Chondrocyte (in vitro differentiated cells): ENCODE measurements around the gene ZNF8. TPM values are rescaled to one million over a fixed set of nuclear protein-coding genes. Genes with fewer than 3 reads are reported as not detected.

Experiments used
- DNase-seq: peaks from one replicate; pipeline ENCODE4 v3.0.0; 2021; ENCODE audit warnings: mixed read lengths, low spot score
- H3K27ac Mint-ChIP-seq: one replicate; pipeline ENCODE4 v1.8.0; 2021; ENCODE audit warnings: mild to moderate bottlenecking, moderate library complexity, mixed read lengths; ENCODE audit not compliant: unreplicated experiment
- H3K27me3 Mint-ChIP-seq: 2 replicates; pipeline ENCODE4 v1.8.0; 2021; ENCODE audit warnings: low read depth, mixed read lengths
- H3K36me3 Mint-ChIP-seq: 2 replicates; pipeline ENCODE4 v1.8.0; 2021; ENCODE audit warnings: low read depth, mixed read lengths
- H3K4me1 Mint-ChIP-seq: 2 replicates; pipeline ENCODE4 v1.8.0; 2021; ENCODE audit warnings: low read depth, mild to moderate bottlenecking, mixed read lengths
- H3K4me3 Mint-ChIP-seq: one replicate; pipeline ENCODE4 v1.8.0; 2021; ENCODE audit warnings: mild to moderate bottlenecking, moderate library complexity, mixed read lengths; ENCODE audit not compliant: unreplicated experiment
- H3K9me3 Mint-ChIP-seq: 2 replicates; pipeline ENCODE4 v1.8.0; 2021; ENCODE audit warnings: low read depth, mixed read lengths
- total RNA-seq: library from RNA; stranded (reverse); gene quantifications from 3 replicates; pipeline ENCODE4 v1.2.1, GENCODE V29; 2021
- TF ChIP-seq, protein P1 (sequence below): fragments of 200-600 bp; sonication (generic); IDR thresholded peaks from 2 replicates; pipeline ENCODE4 v1.5.0; 2021; ENCODE audit warnings: antibody characterized with exemption, mild to moderate bottlenecking, moderate library complexity

ZNF8 gene
- total RNA-seq, 1 donor from 2014 or later = 8.1 TPM

DNA sequence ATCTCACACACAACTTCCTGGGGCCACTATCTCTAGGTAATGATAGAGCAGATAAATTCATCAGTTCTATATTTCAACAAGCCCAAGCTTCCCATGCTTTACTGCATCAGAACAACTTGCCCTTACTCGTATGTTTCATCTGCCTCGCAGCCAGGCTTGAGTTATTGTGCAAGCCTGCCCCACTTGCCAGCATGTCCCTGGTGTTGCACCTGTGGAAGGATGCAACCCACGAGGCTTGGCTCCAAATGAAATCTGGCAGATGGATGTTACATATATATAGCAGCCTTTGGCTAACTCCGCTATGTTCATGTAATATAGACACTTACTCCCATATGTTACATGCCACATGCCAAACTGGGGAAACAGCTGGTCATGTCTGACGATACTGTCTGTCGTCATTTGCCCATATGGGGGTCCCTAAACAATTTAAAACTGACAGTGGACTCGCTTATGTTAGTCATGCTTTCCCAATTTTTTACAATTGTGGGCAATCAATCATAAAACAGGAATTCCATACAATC is 32.6 kb downstream of the ZNF8 start:
- peaks cover 36% of the 10 kb centered on the region for H3K36me3 Mint-ChIP-seq
- H3K4me1 Mint-ChIP-seq = peaks cover 9% of the 10 kb centered on the region
- no peak for DNase-seq
- no peaks in the 10 kb centered on the region for H3K27me3 Mint-ChIP-seq
- TF ChIP-seq, protein P1, sequence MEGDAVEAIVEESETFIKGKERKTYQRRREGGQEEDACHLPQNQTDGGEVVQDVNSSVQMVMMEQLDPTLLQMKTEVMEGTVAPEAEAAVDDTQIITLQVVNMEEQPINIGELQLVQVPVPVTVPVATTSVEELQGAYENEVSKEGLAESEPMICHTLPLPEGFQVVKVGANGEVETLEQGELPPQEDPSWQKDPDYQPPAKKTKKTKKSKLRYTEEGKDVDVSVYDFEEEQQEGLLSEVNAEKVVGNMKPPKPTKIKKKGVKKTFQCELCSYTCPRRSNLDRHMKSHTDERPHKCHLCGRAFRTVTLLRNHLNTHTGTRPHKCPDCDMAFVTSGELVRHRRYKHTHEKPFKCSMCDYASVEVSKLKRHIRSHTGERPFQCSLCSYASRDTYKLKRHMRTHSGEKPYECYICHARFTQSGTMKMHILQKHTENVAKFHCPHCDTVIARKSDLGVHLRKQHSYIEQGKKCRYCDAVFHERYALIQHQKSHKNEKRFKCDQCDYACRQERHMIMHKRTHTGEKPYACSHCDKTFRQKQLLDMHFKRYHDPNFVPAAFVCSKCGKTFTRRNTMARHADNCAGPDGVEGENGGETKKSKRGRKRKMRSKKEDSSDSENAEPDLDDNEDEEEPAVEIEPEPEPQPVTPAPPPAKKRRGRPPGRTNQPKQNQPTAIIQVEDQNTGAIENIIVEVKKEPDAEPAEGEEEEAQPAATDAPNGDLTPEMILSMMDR = no peak
- H3K27ac Mint-ChIP-seq = no peak overlapping the region
- no peak overlapping the region for H3K4me3 Mint-ChIP-seq
- H3K9me3 Mint-ChIP-seq = no peaks in the 10 kb centered on the region

DNA sequence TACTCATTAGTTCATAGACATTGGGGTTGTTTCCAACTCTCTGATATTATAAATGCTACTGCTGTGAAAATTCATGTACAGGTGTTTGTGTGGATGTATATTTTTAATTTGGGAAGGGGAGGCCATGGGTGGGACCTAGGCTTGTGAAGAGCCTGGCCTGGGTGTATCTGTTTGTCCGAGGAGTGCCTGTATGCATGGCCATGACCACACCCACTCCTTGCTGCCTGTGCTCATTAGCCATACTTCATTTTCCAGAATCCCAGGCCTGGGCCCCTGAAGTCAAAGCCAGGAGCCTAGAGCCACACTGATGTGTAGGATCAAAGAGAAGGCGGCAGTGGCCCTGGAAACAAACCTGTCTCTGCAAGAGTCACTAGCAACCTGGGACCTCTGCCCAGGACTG is 36.8 kb downstream of the ZNF8 start:
- Mint-ChIP-seq H3K27me3 (no peaks in the 10 kb centered on the region), H3K4me1 (no peaks in the 10 kb centered on the region), H3K36me3 (peaks cover 25% of the 10 kb centered on the region), H3K4me3 (no peak overlapping the region), H3K27ac (no peak overlapping the region), H3K9me3 (no peaks in the 10 kb centered on the region)
- TF ChIP-seq, protein P1 = no peak
- DNase-seq = no peak

DNA sequence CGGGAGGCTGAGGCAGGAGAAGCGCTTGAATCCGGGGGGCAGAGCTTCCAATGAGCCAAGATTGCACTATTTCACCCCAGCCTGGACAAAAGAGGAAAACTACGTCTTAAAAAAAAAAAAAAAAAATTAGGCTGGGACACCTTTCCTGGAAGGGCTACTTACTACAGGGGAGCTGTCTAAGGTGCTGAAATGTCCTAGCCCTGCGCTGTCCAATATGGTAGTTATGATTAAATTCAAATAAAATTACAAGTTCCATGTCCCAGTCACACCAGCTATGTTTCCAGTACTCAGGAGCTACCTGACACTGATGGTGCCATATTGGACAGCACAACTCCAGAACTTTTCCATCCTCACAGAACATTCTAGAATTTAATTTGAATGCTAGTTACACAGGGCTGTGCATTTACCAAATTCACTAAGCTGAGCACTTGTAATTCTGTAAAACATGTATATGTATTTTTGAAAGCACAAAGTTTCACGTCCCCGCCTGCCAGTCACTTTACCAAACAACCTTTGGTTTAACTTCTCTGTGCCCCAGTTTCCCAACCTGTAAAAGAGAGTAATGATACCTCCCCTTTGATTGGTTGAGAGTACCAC is 38.8 kb downstream of the ZNF8 start:
- Mint-ChIP-seq H3K27me3 (no peaks in the 10 kb centered on the region), H3K36me3 (peaks cover 15% of the 10 kb centered on the region), H3K27ac (no peak overlapping the region), H3K9me3 (no peaks in the 10 kb centered on the region), H3K4me1 (no peaks in the 10 kb centered on the region), H3K4me3 (no peak overlapping the region)
- no peak for DNase-seq
- TF ChIP-seq, protein P1 = no peak

DNA sequence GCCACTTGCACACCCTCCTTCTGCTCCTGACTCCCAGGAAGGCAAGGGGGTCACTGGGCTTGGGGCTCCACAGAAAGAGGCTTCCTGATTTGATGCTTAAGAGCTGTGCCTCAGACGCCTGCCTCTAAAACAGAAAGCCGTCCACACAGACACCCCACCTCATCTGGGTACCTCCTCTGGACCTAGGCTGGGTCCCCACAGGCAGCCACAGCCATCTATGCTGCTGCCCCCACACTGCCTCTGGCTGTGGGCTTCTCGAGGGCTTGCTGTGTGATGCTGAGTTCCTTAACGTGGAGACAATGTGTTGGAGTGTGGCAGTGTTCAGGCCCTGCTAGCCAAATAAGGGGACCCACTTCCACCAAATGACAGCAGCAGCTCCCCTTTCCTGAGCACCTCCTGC is 39.5 kb downstream of the ZNF8 start:
- H3K9me3 Mint-ChIP-seq = no peaks in the 10 kb centered on the region
- TF ChIP-seq, protein P1 = no peak
- H3K4me3 Mint-ChIP-seq = no peak overlapping the region
- H3K27me3 Mint-ChIP-seq = no peaks in the 10 kb centered on the region
- no peak overlapping the region for H3K27ac Mint-ChIP-seq
- H3K4me1 Mint-ChIP-seq = no peaks in the 10 kb centered on the region
- H3K36me3 Mint-ChIP-seq = peaks cover 10% of the 10 kb centered on the region
- DNase-seq = no peak

DNA sequence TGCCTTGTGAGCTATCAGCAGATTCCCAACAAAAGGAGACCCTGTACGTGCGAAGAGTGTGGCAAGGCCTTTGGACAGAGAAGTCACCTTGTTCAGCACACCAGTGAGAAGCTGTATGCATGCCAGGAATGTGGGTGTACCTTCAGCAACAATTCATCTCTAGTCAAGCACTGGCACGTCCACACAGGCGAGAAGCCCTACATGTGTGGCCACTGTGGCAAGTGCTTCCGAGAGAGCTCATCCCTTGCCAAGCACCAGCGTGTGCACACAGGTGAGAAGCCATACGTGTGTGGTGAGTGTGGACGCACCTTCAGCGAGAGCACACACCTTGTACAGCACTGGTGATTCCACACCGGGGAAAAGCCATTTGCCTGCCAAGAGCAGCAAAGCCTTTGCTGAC is 40.5 kb downstream of the ZNF8 start:
- no peaks in the 10 kb centered on the region for H3K27me3 Mint-ChIP-seq
- TF ChIP-seq, protein P1 = no peak
- H3K36me3 Mint-ChIP-seq = peaks cover 6% of the 10 kb centered on the region
- H3K4me1 Mint-ChIP-seq = no peaks in the 10 kb centered on the region
- no peaks in the 10 kb centered on the region for H3K9me3 Mint-ChIP-seq
- H3K4me3 Mint-ChIP-seq = no peak overlapping the region
- DNase-seq = no peak
- H3K27ac Mint-ChIP-seq = no peak overlapping the region
